ENCODE measurements around the gene FUT4.

The FUT4 gene

GRCh38 chr11:94590352-94591041, 46.8 kb downstream of the FUT4 start:
- Histone ChIP-seq H3K4me3 (ENCODE audit: low read length) (no peak overlapping the region), H3K9ac (ENCODE audit: low read length) (no peak overlapping the region), H3K27ac (ENCODE audit: low read length) (no peak overlapping the region), H3K9me3 (ENCODE audit: control insufficient read depth, low read depth, low read length) (no peaks in the 10 kb centered on the region), H3K27me3 (ENCODE audit: control insufficient read depth, insufficient read depth, low read length) (no peaks in the 10 kb centered on the region), H3K36me3 (ENCODE audit: control insufficient read depth, low read depth, low read length) (no peaks in the 10 kb centered on the region), H3K4me1 (ENCODE audit: control insufficient read depth, low read depth, low read length) (no peaks in the 10 kb centered on the region)

GRCh38 chr11:94593030-94593429, 49.3 kb downstream of the FUT4 start:
- H3K27me3 ChIP-seq (ENCODE audit: control insufficient read depth, insufficient read depth, low read length): no peaks in the 10 kb centered on the region
- no peaks in the 10 kb centered on the region for H3K9me3 ChIP-seq (ENCODE audit: control insufficient read depth, low read depth, low read length)
- no peak overlapping the region for H3K4me3 ChIP-seq (ENCODE audit: low read length)
- no peaks in the 10 kb centered on the region for H3K4me1 ChIP-seq (ENCODE audit: control insufficient read depth, low read depth, low read length)
- H3K9ac ChIP-seq (ENCODE audit: low read length): no peak overlapping the region
- no peaks in the 10 kb centered on the region for H3K36me3 ChIP-seq (ENCODE audit: control insufficient read depth, low read depth, low read length)
- no peak overlapping the region for H3K27ac ChIP-seq (ENCODE audit: low read length)

- H3K4me3 ChIP-seq (ENCODE audit: low read length): no peak overlapping the region
- H3K9ac ChIP-seq (ENCODE audit: low read length): no peak overlapping the region
- no peak overlapping the region for H3K27ac ChIP-seq (ENCODE audit: low read length)
- no peaks in the 10 kb centered on the region for H3K27me3 ChIP-seq (ENCODE audit: control insufficient read depth, insufficient read depth, low read length)
- no peaks in the 10 kb centered on the region for H3K9me3 ChIP-seq (ENCODE audit: control insufficient read depth, low read depth, low read length)
- no peaks in the 10 kb centered on the region for H3K4me1 ChIP-seq (ENCODE audit: control insufficient read depth, low read depth, low read length)
- H3K36me3 ChIP-seq (ENCODE audit: control insufficient read depth, low read depth, low read length): no peaks in the 10 kb centered on the region
Measured at GRCh38 chr11:94595076-94595475, 51.4 kb downstream of the FUT4 start.

GRCh38 chr11:94597896-94598295, 54.2 kb downstream of the FUT4 start:
- Histone ChIP-seq H3K4me3 (ENCODE audit: low read length) (no peak overlapping the region), H3K36me3 (ENCODE audit: control insufficient read depth, low read depth, low read length) (no peaks in the 10 kb centered on the region), H3K9me3 (ENCODE audit: control insufficient read depth, low read depth, low read length) (no peaks in the 10 kb centered on the region), H3K4me1 (ENCODE audit: control insufficient read depth, low read depth, low read length) (no peaks in the 10 kb centered on the region), H3K27me3 (ENCODE audit: control insufficient read depth, insufficient read depth, low read length) (no peaks in the 10 kb centered on the region), H3K27ac (ENCODE audit: low read length) (no peak overlapping the region), H3K9ac (ENCODE audit: low read length) (no peak overlapping the region)
